ENCODE measurements around the gene ID1. TPM values are rescaled to one million over a fixed set of nuclear protein-coding genes. Genes with fewer than 3 reads are reported as not detected.

The ID1 gene
- total and polyA plus RNA-seq, 2 of the 13 experiments (the other 11 are each of a cell fraction or from before 2014, with no cell fraction given): 320 to 419 TPM

DNA sequence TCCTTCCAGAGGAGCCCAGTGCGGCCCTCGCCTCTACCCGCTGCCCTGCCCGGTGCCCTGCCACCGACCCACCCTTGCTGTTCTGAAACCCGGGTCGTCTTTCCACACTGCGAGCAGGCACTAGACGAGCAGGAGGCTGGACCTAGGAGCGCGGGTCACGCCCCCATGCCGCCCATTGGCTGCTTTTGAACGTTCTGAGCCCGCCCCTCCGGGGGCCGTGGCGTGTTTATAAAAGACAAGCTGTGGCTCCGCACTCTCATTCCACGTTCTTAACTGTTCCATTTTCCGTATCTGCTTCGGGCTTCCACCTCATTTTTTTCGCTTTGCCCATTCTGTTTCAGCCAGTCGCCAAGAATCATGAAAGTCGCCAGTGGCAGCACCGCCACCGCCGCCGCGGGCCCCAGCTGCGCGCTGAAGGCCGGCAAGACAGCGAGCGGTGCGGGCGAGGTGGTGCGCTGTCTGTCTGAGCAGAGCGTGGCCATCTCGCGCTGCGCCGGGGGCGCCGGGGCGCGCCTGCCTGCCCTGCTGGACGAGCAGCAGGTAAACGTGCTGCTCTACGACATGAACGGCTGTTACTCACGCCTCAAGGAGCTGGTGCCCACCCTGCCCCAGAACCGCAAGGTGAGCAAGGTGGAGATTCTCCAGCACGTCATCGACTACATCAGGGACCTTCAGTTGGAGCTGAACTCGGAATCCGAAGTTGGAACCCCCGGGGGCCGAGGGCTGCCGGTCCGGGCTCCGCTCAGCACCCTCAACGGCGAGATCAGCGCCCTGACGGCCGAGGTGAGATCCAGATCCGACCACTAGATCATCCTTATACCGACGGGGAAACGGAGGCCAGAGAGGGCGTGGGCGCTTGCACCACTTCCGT lies at the start of gene ID1 (continued):
- TF ChIP-seq ARID2 (CRISPR knock-in tag; IDR thresholded peaks at IDR 0.05; ENCODE audit: borderline replicate concordance): peak; percentile 95; the same call in 1 of the 2 replicates
- peak; percentile 99 for TF ChIP-seq POLR2G (IDR thresholded peaks at IDR 0.05; ENCODE audit: low read depth, low read length)
- TF ChIP-seq ATF1 (CRISPR knock-in tag; IDR thresholded peaks at IDR 0.05): no peak
- peak; percentile 91 for TF ChIP-seq ELF3 (CRISPR knock-in tag; IDR thresholded peaks at IDR 0.05)
- TF ChIP-seq MAZ (IDR thresholded peaks at IDR 0.05; ENCODE audit: borderline replicate concordance, low read depth, low read length): peak; percentile 95
- peak; percentile 83; the same call in 1 of the 2 replicates for TF ChIP-seq MAZ (CRISPR knock-in tag; IDR thresholded peaks at IDR 0.05; ENCODE audit: low read depth)
- TF ChIP-seq TCF7 (IDR thresholded peaks at IDR 0.05; ENCODE audit: low read depth): no peak
- TF ChIP-seq FIP1L1 (IDR thresholded peaks at IDR 0.05; ENCODE audit: borderline replicate concordance, insufficient read depth, low read depth, low read length): peak; percentile 98
- TF ChIP-seq NR2F6 (IDR thresholded peaks at IDR 0.05): peak; percentile 66; the same call in 1 of the 2 replicates
- TF ChIP-seq NR2F6 (CRISPR knock-in tag; IDR thresholded peaks at IDR 0.05): peak; percentile 53
- peak; percentile 99 for TF ChIP-seq KLF9 (CRISPR knock-in tag; IDR thresholded peaks at IDR 0.05; ENCODE audit: low read depth)
- TF ChIP-seq NCOR1 (IDR thresholded peaks at IDR 0.05; ENCODE audit: borderline replicate concordance, low read length): no peak; the same call in 1 of the 2 replicates
- TF ChIP-seq, protein P1, sequence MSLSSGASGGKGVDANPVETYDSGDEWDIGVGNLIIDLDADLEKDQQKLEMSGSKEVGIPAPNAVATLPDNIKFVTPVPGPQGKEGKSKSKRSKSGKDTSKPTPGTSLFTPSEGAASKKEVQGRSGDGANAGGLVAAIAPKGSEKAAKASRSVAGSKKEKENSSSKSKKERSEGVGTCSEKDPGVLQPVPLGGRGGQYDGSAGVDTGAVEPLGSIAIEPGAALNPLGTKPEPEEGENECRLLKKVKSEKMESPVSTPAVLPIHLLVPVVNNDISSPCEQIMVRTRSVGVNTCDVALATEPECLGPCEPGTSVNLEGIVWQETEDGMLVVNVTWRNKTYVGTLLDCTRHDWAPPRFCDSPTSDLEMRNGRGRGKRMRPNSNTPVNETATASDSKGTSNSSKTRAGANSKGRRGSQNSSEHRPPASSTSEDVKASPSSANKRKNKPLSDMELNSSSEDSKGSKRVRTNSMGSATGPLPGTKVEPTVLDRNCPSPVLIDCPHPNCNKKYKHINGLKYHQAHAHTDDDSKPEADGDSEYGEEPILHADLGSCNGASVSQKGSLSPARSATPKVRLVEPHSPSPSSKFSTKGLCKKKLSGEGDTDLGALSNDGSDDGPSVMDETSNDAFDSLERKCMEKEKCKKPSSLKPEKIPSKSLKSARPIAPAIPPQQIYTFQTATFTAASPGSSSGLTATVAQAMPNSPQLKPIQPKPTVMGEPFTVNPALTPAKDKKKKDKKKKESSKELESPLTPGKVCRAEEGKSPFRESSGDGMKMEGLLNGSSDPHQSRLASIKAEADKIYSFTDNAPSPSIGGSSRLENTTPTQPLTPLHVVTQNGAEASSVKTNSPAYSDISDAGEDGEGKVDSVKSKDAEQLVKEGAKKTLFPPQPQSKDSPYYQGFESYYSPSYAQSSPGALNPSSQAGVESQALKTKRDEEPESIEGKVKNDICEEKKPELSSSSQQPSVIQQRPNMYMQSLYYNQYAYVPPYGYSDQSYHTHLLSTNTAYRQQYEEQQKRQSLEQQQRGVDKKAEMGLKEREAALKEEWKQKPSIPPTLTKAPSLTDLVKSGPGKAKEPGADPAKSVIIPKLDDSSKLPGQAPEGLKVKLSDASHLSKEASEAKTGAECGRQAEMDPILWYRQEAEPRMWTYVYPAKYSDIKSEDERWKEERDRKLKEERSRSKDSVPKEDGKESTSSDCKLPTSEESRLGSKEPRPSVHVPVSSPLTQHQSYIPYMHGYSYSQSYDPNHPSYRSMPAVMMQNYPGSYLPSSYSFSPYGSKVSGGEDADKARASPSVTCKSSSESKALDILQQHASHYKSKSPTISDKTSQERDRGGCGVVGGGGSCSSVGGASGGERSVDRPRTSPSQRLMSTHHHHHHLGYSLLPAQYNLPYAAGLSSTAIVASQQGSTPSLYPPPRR (CRISPR knock-in tag; IDR thresholded peaks at IDR 0.05; ENCODE audit: borderline replicate concordance): peak; percentile 78
- peak; percentile 98 for TF ChIP-seq GTF2F1 (IDR thresholded peaks at IDR 0.05; ENCODE audit: low read length)
- TF ChIP-seq HIC2 (CRISPR knock-in tag; IDR thresholded peaks at IDR 0.05; ENCODE audit: low read depth): peak; percentile 68
- TF ChIP-seq ZNF777 (CRISPR knock-in tag; IDR thresholded peaks at IDR 0.05): peak; percentile 60
- peak in 1 of 2 experiments; percentile 100; a peak in 2 of 4 replicates for TF ChIP-seq POLR2A (IDR thresholded peaks at IDR 0.05; ENCODE audit: insufficient read depth in 1 of 2, low read depth in 2 of 2, low read length in 2 of 2)
- TF ChIP-seq CTCF (CRISPR knock-in tag; IDR thresholded peaks at IDR 0.05): peak; percentile 8; the same call in 1 of the 2 replicates
- TF ChIP-seq, protein P2, sequence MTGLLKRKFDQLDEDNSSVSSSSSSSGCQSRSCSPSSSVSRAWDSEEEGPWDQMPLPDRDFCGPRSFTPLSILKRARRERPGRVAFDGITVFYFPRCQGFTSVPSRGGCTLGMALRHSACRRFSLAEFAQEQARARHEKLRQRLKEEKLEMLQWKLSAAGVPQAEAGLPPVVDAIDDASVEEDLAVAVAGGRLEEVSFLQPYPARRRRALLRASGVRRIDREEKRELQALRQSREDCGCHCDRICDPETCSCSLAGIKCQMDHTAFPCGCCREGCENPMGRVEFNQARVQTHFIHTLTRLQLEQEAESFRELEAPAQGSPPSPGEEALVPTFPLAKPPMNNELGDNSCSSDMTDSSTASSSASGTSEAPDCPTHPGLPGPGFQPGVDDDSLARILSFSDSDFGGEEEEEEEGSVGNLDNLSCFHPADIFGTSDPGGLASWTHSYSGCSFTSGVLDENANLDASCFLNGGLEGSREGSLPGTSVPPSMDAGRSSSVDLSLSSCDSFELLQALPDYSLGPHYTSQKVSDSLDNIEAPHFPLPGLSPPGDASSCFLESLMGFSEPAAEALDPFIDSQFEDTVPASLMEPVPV (CRISPR knock-in tag; IDR thresholded peaks at IDR 0.05): peak; percentile 98
- peak; percentile 99 for TF ChIP-seq DR1 (CRISPR knock-in tag; IDR thresholded peaks at IDR 0.05)

Measured in HepG2 (cell line).